Measurements from ENCODE around the gene LMBR1.

The LMBR1 gene

GRCh38 chr7:156684251-156684650 lies 208.7 kb downstream of the LMBR1 start:
- Histone ChIP-seq H3K27me3 (ENCODE audit: control insufficient read depth, low read length) (no peaks in the 10 kb centered on the region), H3K4me3 (ENCODE audit: low read length) (no peak overlapping the region), H3K4me1 (ENCODE audit: control insufficient read depth, low read length) (no peaks in the 10 kb centered on the region), H3K9me2 (replicated peaks; ENCODE audit: control insufficient read depth, low read length) (no peaks in the 10 kb centered on the region), H3K36me3 (ENCODE audit: control insufficient read depth, low read length) (peaks cover 29% of the 10 kb centered on the region), H3K4me2 (ENCODE audit: low read length) (no peak overlapping the region), H3K9me3 (ENCODE audit: control insufficient read depth, insufficient read depth, low read length) (no peaks in the 10 kb centered on the region), H3F3A (ENCODE audit: control insufficient read depth, insufficient read depth) (no peaks in the 10 kb centered on the region), H3K79me2 (ENCODE audit: control insufficient read depth, low read length) (no peaks in the 10 kb centered on the region), H4K20me1 (ENCODE audit: control insufficient read depth, insufficient read depth, low read depth, low read length) (no peaks in the 10 kb centered on the region), H3K27ac (ENCODE audit: low read depth, low read length) (no peak overlapping the region)
- TF ChIP-seq EZH2phosphoT487 (IDR thresholded peaks at IDR 0.05; ENCODE audit: borderline replicate concordance, low read length): no peak
- no peak for TF ChIP-seq CTCF (IDR thresholded peaks at IDR 0.05; ENCODE audit: low read depth, low read length, poor library complexity, severe bottlenecking)

- Histone ChIP-seq H3K79me2 (ENCODE audit: control insufficient read depth, low read length) (no peaks in the 10 kb centered on the region), H3K36me3 (ENCODE audit: control insufficient read depth, low read length) (peaks cover 42% of the 10 kb centered on the region), H3K9me2 (replicated peaks; ENCODE audit: control insufficient read depth, low read length) (no peaks in the 10 kb centered on the region), H3K9me3 (ENCODE audit: control insufficient read depth, insufficient read depth, low read length) (no peaks in the 10 kb centered on the region), H3K4me3 (ENCODE audit: low read length) (no peak overlapping the region), H4K20me1 (ENCODE audit: control insufficient read depth, insufficient read depth, low read depth, low read length) (no peaks in the 10 kb centered on the region), H3K27ac (ENCODE audit: low read depth, low read length) (no peak overlapping the region), H3F3A (ENCODE audit: control insufficient read depth, insufficient read depth) (no peaks in the 10 kb centered on the region), H3K4me1 (ENCODE audit: control insufficient read depth, low read length) (no peaks in the 10 kb centered on the region), H3K27me3 (ENCODE audit: control insufficient read depth, low read length) (no peaks in the 10 kb centered on the region), H3K4me2 (ENCODE audit: low read length) (no peak overlapping the region)
- TF ChIP-seq CTCF (IDR thresholded peaks at IDR 0.05; ENCODE audit: low read depth, low read length, poor library complexity, severe bottlenecking) (no peak), EZH2phosphoT487 (IDR thresholded peaks at IDR 0.05; ENCODE audit: borderline replicate concordance, low read length) (no peak)
Measured at GRCh38 chr7:156682928-156683327, 210.1 kb downstream of the LMBR1 start.

GRCh38 chr7:156680281-156680680 lies 212.7 kb downstream of the LMBR1 start:
- H3K4me1 ChIP-seq (ENCODE audit: control insufficient read depth, low read length): no peaks in the 10 kb centered on the region
- no peaks in the 10 kb centered on the region for H3F3A ChIP-seq (ENCODE audit: control insufficient read depth, insufficient read depth)
- H3K27ac ChIP-seq (ENCODE audit: low read depth, low read length): no peak overlapping the region
- H3K9me3 ChIP-seq (ENCODE audit: control insufficient read depth, insufficient read depth, low read length): no peaks in the 10 kb centered on the region
- H4K20me1 ChIP-seq (ENCODE audit: control insufficient read depth, insufficient read depth, low read depth, low read length): no peaks in the 10 kb centered on the region
- H3K36me3 ChIP-seq (ENCODE audit: control insufficient read depth, low read length): peaks cover 53% of the 10 kb centered on the region
- no peaks in the 10 kb centered on the region for H3K9me2 ChIP-seq (replicated peaks; ENCODE audit: control insufficient read depth, low read length)
- TF ChIP-seq CTCF (IDR thresholded peaks at IDR 0.05; ENCODE audit: low read depth, low read length, poor library complexity, severe bottlenecking) (no peak), EZH2phosphoT487 (IDR thresholded peaks at IDR 0.05; ENCODE audit: borderline replicate concordance, low read length) (no peak)
- H3K4me2 ChIP-seq (ENCODE audit: low read length): no peak overlapping the region
- no peak overlapping the region for H3K4me3 ChIP-seq (ENCODE audit: low read length)
- no peaks in the 10 kb centered on the region for H3K79me2 ChIP-seq (ENCODE audit: control insufficient read depth, low read length)
- no peaks in the 10 kb centered on the region for H3K27me3 ChIP-seq (ENCODE audit: control insufficient read depth, low read length)

Measured in DOHH2 (cell line).